HepG2 (cell line): ENCODE measurements around the gene TNFRSF6B. TPM values are rescaled to one million over a fixed set of nuclear protein-coding genes. Genes with fewer than 3 reads are reported as not detected.

Experiments used
- AFF4 ChIP-seq: sonication (generic); formaldehyde crosslinking; IDR thresholded peaks from 2 replicates; pipeline ENCODE4 v1.4.0; 2020; ENCODE audit warnings: missing genetic modification reagents
- ASH2L ChIP-seq: fragments of 300-600, 200-600 bp; sonication (generic); IDR thresholded peaks from 2 replicates; pipeline ENCODE4 v1.7.0; 2017; ENCODE audit warnings: low read depth, mild to moderate bottlenecking, moderate library complexity, mixed read lengths, low read length; ENCODE audit not compliant: insufficient read length
- GATA4 ChIP-seq: sonication (generic); IDR thresholded peaks from 2 replicates; pipeline ENCODE4 v1.6.1; 2016; ENCODE audit warnings: antibody characterized with exemption, low read depth, borderline replicate concordance
- HDAC1 ChIP-seq: sonication (generic); formaldehyde crosslinking; IDR thresholded peaks from 2 replicates; pipeline ENCODE4 v1.5.1; 2020; ENCODE audit warnings: mild to moderate bottlenecking, missing genetic modification reagents
- NFE2 ChIP-seq: sonication (generic); formaldehyde crosslinking; IDR thresholded peaks from 2 replicates; pipeline ENCODE4 v1.4.0; 2020; ENCODE audit warnings: missing genetic modification reagents
- PATZ1 ChIP-seq: sonication (generic); formaldehyde crosslinking; IDR thresholded peaks from 2 replicates; pipeline ENCODE4 v1.4.0; 2020; ENCODE audit warnings: missing genetic modification reagents
- PHF8 ChIP-seq: sonication (generic); formaldehyde crosslinking; IDR thresholded peaks from 2 replicates; pipeline ENCODE4 v1.5.0; 2020; ENCODE audit warnings: missing genetic modification reagents
- POGZ ChIP-seq: sonication (generic); formaldehyde crosslinking; IDR thresholded peaks from 2 replicates; pipeline ENCODE4 v1.4.0; 2020; ENCODE audit warnings: mild to moderate bottlenecking, missing genetic modification reagents
- RAD21 ChIP-seq: fragments of 450-650 bp; formaldehyde crosslinking; IDR thresholded peaks from 2 replicates; pipeline ENCODE4 v1.5.0; 2020; ENCODE audit warnings: mild to moderate bottlenecking
- SALL2 ChIP-seq: sonication (generic); formaldehyde crosslinking; IDR thresholded peaks from 2 replicates; pipeline ENCODE4 v1.8.1; 2023; ENCODE audit warnings: mild to moderate bottlenecking, missing genetic modification reagents, inconsistent platforms
- SIN3B ChIP-seq: fragments of 150-350 bp; IDR thresholded peaks from 2 replicates; pipeline ENCODE4 v1.6.1; 2014; ENCODE audit warnings: low read length
- THAP9 ChIP-seq: sonication (generic); formaldehyde crosslinking; IDR thresholded peaks from 2 replicates; pipeline ENCODE4; 2020; ENCODE audit warnings: missing genetic modification reagents, mild to moderate bottlenecking, borderline replicate concordance
- ZFYVE20 ChIP-seq: sonication (generic); formaldehyde crosslinking; IDR thresholded peaks from 2 replicates; pipeline ENCODE4 v1.8.0; 2023; ENCODE audit warnings: low read depth, mild to moderate bottlenecking, moderate library complexity, missing genetic modification reagents, borderline replicate concordance
- ZNF138 ChIP-seq: sonication (generic); formaldehyde crosslinking; IDR thresholded peaks from 2 replicates; pipeline ENCODE4 v1.5.0; 2020; ENCODE audit warnings: mild to moderate bottlenecking, low read depth, missing genetic modification reagents
- ZNF24 ChIP-seq: fragments of 450-650 bp; IDR thresholded peaks from 2 replicates; pipeline ENCODE4 v1.6.1; 2017; ENCODE audit warnings: antibody characterized with exemption, mild to moderate bottlenecking
- ZNF280D ChIP-seq: sonication (generic); formaldehyde crosslinking; IDR thresholded peaks from 2 replicates; pipeline ENCODE4 v1.5.1; 2020; ENCODE audit warnings: mild to moderate bottlenecking, missing genetic modification reagents
- ZNF335 ChIP-seq: sonication (generic); formaldehyde crosslinking; IDR thresholded peaks from 2 replicates; pipeline ENCODE4 v1.4.0; 2020; ENCODE audit warnings: missing genetic modification reagents
- ZNF543 ChIP-seq: sonication (generic); formaldehyde crosslinking; IDR thresholded peaks from 2 replicates; pipeline ENCODE4 v1.4.0; 2020; ENCODE audit warnings: mild to moderate bottlenecking, missing genetic modification reagents
- polyA plus RNA-seq, 8 experiments: library from polyadenylated mRNA; depleted of rRNA in 3 of 8; stranded (reverse) in 7 of 8; unstranded in 1 of 8; fragments of >200 nt; fragmentation: Illumina TruSeq in 4 of 8; extraction: Trizol in 4 of 8; gene quantifications; 2 replicates each; pipeline versions ENCODE4 v1.2.1 to v1.2.3, GENCODE V29; 2011 to 2016; ENCODE audit warnings: low read depth in 4 of 8, missing spikeins in 1 of 8, mixed read lengths in 1 of 8; ENCODE audit not compliant: insufficient read depth in 1 of 8
- total RNA-seq, 5 experiments: library from RNA; depleted of rRNA; stranded (reverse); fragments of >200 nt; fragmentation: Illumina TruSeq; extraction: Trizol; gene quantifications; 2 replicates each; pipeline ENCODE4 v1.2.3, GENCODE V29; 2016; ENCODE audit warnings: low read depth in 1 of 5

The TNFRSF6B gene
- total and polyA plus RNA-seq, 2 of the 13 experiments (the other 11 are each of a cell fraction or from before 2014, with no cell fraction given): 0.24 TPM; not detected in 1

- TF ChIP-seq ZNF138 (no peak), ZNF24 (no peak), GATA4 (no peak), SIN3B (peak; percentile 74; the same call in 1 of the 2 replicates), POGZ (CRISPR knock-in tag) (no peak), ASH2L (no peak), HDAC1 (CRISPR knock-in tag) (peak; percentile 67), RAD21 (CRISPR knock-in tag) (peak; percentile 99), ZNF543 (no peak; the same call in 1 of the 2 replicates), PATZ1 (CRISPR knock-in tag) (peak; percentile 70), AFF4 (CRISPR knock-in tag) (0 out of 2 replicates have a peak, but pooled peaks have one; percentile 55), ZNF280D (CRISPR knock-in tag) (no peak), NFE2 (CRISPR knock-in tag) (no peak), PHF8 (CRISPR knock-in tag) (no peak), SALL2 (CRISPR knock-in tag) (no peak), ZFYVE20 (CRISPR knock-in tag) (0 out of 2 replicates have a peak, but pooled peaks have one; percentile 60), ZNF335 (no peak; the same call in 1 of the 2 replicates), THAP9 (CRISPR knock-in tag) (peak; percentile 14; the same call in 1 of the 2 replicates)
Observed at GRCh38 chr20:63706852-63707557, 10.6 kb downstream of the TNFRSF6B start (continued).
